ENCODE data around the gene BAD. TPM values are rescaled to one million over a fixed set of nuclear protein-coding genes. Genes with fewer than 3 reads are reported as not detected.

Gene BAD
- total RNA-seq, 2 donors from 2014 or later, result 140 to 161 TPM

- TF ChIP-seq POLR2A (IDR thresholded peaks at IDR 0.05), result no peak
- TF ChIP-seq POLR2AphosphoS5 (IDR thresholded peaks at IDR 0.05), result peak; percentile 15
- Histone ChIP-seq H3K4me1 (replicated peaks) (peaks cover 8% of the 10 kb centered on the region), H3K9me3 (no peaks in the 10 kb centered on the region), H3K36me3 (no peaks in the 10 kb centered on the region), H3K27me3 (replicated peaks; ENCODE audit: insufficient read depth) (no peaks in the 10 kb centered on the region), H3K27ac (peak overlapping the region; percentile 94 to 96), H3K4me3 (peak overlapping the region; percentile 64 to 69)
- intact Hi-C loops (cut with DNase I), result no loop called here
- 40% methylated on average over 23 of the region's 23 CpGs for WGBS
- DNase-seq (ENCODE audit: low spot score), result peak; percentile 31
These were observed 16.2 kb downstream of the BAD start for GRCh38 chr11:64268025-64268892.

- WGBS, result 71% methylated on average over 27 of the region's 27 CpGs
- TF ChIP-seq CTCF (IDR thresholded peaks at IDR 0.05), result no peak
- TF ChIP-seq POLR2A (IDR thresholded peaks at IDR 0.05), result peak; percentile 4
- TF ChIP-seq POLR2AphosphoS5 (IDR thresholded peaks at IDR 0.05), result no peak
- H3K4me3 ChIP-seq, result no peak overlapping the region
- peaks cover 8% of the 10 kb centered on the region for H3K4me1 ChIP-seq (replicated peaks)
- peaks cover 0 to 4% of the 10 kb centered on the region in 2 donors for H3K36me3 ChIP-seq
- peak overlapping the region in 1 of 2 donors; percentile 94 for H3K27ac ChIP-seq
- no peaks in the 10 kb centered on the region for H3K27me3 ChIP-seq (replicated peaks; ENCODE audit: insufficient read depth)
- no peak for DNase-seq (ENCODE audit: low spot score)
- intact Hi-C loops (cut with DNase I), result no loop called here
- H3K9me3 ChIP-seq, result no peaks in the 10 kb centered on the region
These were observed 17.1 kb downstream of the BAD start for GRCh38 chr11:64267207-64267945.

- Histone ChIP-seq H3K4me1 (replicated peaks) (peaks cover 8% of the 10 kb centered on the region), H3K4me3 (no peak overlapping the region), H3K27ac (no peak overlapping the region), H3K27me3 (replicated peaks; ENCODE audit: insufficient read depth) (no peaks in the 10 kb centered on the region), H3K9me3 (no peaks in the 10 kb centered on the region), H3K36me3 (peaks cover 0 to 7% of the 10 kb centered on the region in 2 donors)
- WGBS, result 91% methylated on average over 15 of the region's 15 CpGs
- no peak for TF ChIP-seq POLR2AphosphoS5 (IDR thresholded peaks at IDR 0.05)
- TF ChIP-seq POLR2A (IDR thresholded peaks at IDR 0.05), result no peak
- no peak for TF ChIP-seq CTCF (IDR thresholded peaks at IDR 0.05)
- intact Hi-C loops (cut with DNase I), result no loop called here
- no peak for DNase-seq (ENCODE audit: low spot score)
These were observed 18.1 kb downstream of the BAD start for GRCh38 chr11:64266339-64266738.

- no peaks in the 10 kb centered on the region for H3K9me3 ChIP-seq
- peaks cover 8% of the 10 kb centered on the region for H3K4me1 ChIP-seq (replicated peaks)
- no peak for DNase-seq (ENCODE audit: low spot score)
- TF ChIP-seq POLR2A (IDR thresholded peaks at IDR 0.05) (no peak), POLR2AphosphoS5 (IDR thresholded peaks at IDR 0.05) (no peak), CTCF (IDR thresholded peaks at IDR 0.05) (no peak)
- peaks cover 0 to 7% of the 10 kb centered on the region in 2 donors for H3K36me3 ChIP-seq
- intact Hi-C loops (cut with DNase I), result no loop called here
- no peak overlapping the region for H3K4me3 ChIP-seq
- WGBS, result 94% methylated on average over 34 of the region's 35 CpGs
- no peak overlapping the region for H3K27ac ChIP-seq
- no peaks in the 10 kb centered on the region for H3K27me3 ChIP-seq (replicated peaks; ENCODE audit: insufficient read depth)
These were observed 19.0 kb downstream of the BAD start for GRCh38 chr11:64265176-64266160.
